SK-N-SH (cell line): ENCODE data around the gene GNAL.

Experiments used
- CTCF ChIP-seq: fragments of 200-600 bp; sonication (generic); IDR thresholded peaks from 2 replicates; pipeline ENCODE4 v1.6.1; 2017; ENCODE audit warnings: antibody characterized with exemption, mild to moderate bottlenecking, moderate library complexity
- EP300 ChIP-seq, 2 experiments: IDR thresholded peaks; 2 replicates each; pipeline versions ENCODE4 v1.4.0 to v1.6.1; 2012; ENCODE audit warnings: borderline replicate concordance in 1 of 2, low read depth in 1 of 2, low read length in 1 of 2
- FOXJ3 ChIP-seq: sonication (generic); formaldehyde crosslinking; IDR thresholded peaks from 2 replicates; pipeline ENCODE4 v1.5.1; 2020; ENCODE audit warnings: mild to moderate bottlenecking, missing genetic modification reagents
- TEAD4 ChIP-seq: IDR thresholded peaks from 2 replicates; pipeline ENCODE4 v1.4.0; 2012; ENCODE audit warnings: mild to moderate bottlenecking, borderline replicate concordance; ENCODE audit not compliant: insufficient read depth
- USF2 ChIP-seq: fragments of 150-350 bp; IDR thresholded peaks from 2 replicates; pipeline ENCODE4 v1.6.1; 2017; ENCODE audit warnings: antibody characterized with exemption, low read length, low read depth, borderline replicate concordance
- ZBTB33 ChIP-seq: IDR thresholded peaks from 2 replicates; pipeline ENCODE4 v1.4.0; 2012; ENCODE audit warnings: low read depth, borderline replicate concordance

GRCh38 chr18:11767935-11768334 lies 78.9 kb downstream of the GNAL start:
- TF ChIP-seq CTCF, result no peak
- no peak for TF ChIP-seq USF2
- no peak for TF ChIP-seq FOXJ3 (CRISPR knock-in tag)
- no peak for TF ChIP-seq EP300 (IDR thresholded peaks at IDR 0.05; ENCODE audit: borderline replicate concordance in 1 of 2, low read depth in 1 of 2, low read length in 1 of 2)
- TF ChIP-seq TEAD4, result no peak
- no peak for TF ChIP-seq ZBTB33
